ENCODE measurements around the gene KIF2B. TPM values are rescaled to one million over a fixed set of nuclear protein-coding genes. Genes with fewer than 3 reads are reported as not detected.
"Not testable (repeated sequence)": the region's sequence is repeated elsewhere in the genome, so short reads cannot be mapped to it uniquely, and the experiment has no call there.

KIF2B gene
- total and polyA plus RNA-seq, 9 donors = not detected

- Histone ChIP-seq H3K27ac (ENCODE audit: low read length) (no peak overlapping the region), H3K27me3 (ENCODE audit: control insufficient read depth, insufficient read depth, low read length) (no peaks in the 10 kb centered on the region), H3K36me3 (ENCODE audit: control insufficient read depth, insufficient read depth, low read length) (no peaks in the 10 kb centered on the region), H3K4me3 (ENCODE audit: low read length) (no peak overlapping the region), H3K9me3 (replicated peaks; ENCODE audit: control insufficient read depth, low read depth, low read length) (no peaks in the 10 kb centered on the region), H3K4me1 (ENCODE audit: control insufficient read depth, insufficient read depth, low read length) (no peaks in the 10 kb centered on the region)
- peak; percentile 39 for DNase-seq
- no CpG with 5 or more reads among the region's 6 CpGs for WGBS (ENCODE audit: insufficient coverage)
These were observed 15.4 kb upstream of the KIF2B start for GRCh38 chr17:53807286-53807685.

- no peak for DNase-seq
These were observed 4.5 kb upstream of the KIF2B start for GRCh38 chr17:53818271-53818670.

GRCh38 chr17:53818929-53819328, 3.8 kb upstream of the KIF2B start:
- H3K9me3 ChIP-seq (replicated peaks; ENCODE audit: control insufficient read depth, low read depth, low read length) = peaks cover 3% of the 10 kb centered on the region
- DNase-seq = no peak
- H3K4me3 ChIP-seq (ENCODE audit: low read length) = no peak overlapping the region
- H3K36me3 ChIP-seq (ENCODE audit: control insufficient read depth, insufficient read depth, low read length) = no peaks in the 10 kb centered on the region
- H3K4me1 ChIP-seq (ENCODE audit: control insufficient read depth, insufficient read depth, low read length) = no peaks in the 10 kb centered on the region
- no peaks in the 10 kb centered on the region for H3K27me3 ChIP-seq (ENCODE audit: control insufficient read depth, insufficient read depth, low read length)
- WGBS (ENCODE audit: insufficient coverage) = no CpG with 5 or more reads among the region's 2 CpGs
- no peak overlapping the region for H3K27ac ChIP-seq (ENCODE audit: low read length)

More at GRCh38 chr17:53818271-53818670, 4.5 kb upstream of the KIF2B start:
- Histone ChIP-seq H3K27me3 (ENCODE audit: control insufficient read depth, insufficient read depth, low read length) (no peaks in the 10 kb centered on the region), H3K27ac (ENCODE audit: low read length) (no peak overlapping the region), H3K4me1 (ENCODE audit: control insufficient read depth, insufficient read depth, low read length) (no peaks in the 10 kb centered on the region), H3K9me3 (replicated peaks; ENCODE audit: control insufficient read depth, low read depth, low read length) (peaks cover 3% of the 10 kb centered on the region), H3K36me3 (ENCODE audit: control insufficient read depth, insufficient read depth, low read length) (no peaks in the 10 kb centered on the region), H3K4me3 (ENCODE audit: low read length) (no peak overlapping the region)
- WGBS (ENCODE audit: insufficient coverage) = no CpG with 5 or more reads among the region's 1 CpG

- Histone ChIP-seq H3K27ac (ENCODE audit: low read length) (no peak overlapping the region), H3K4me3 (ENCODE audit: low read length) (no peak overlapping the region), H3K36me3 (ENCODE audit: control insufficient read depth, insufficient read depth, low read length) (no peaks in the 10 kb centered on the region), H3K4me1 (ENCODE audit: control insufficient read depth, insufficient read depth, low read length) (no peaks in the 10 kb centered on the region), H3K27me3 (ENCODE audit: control insufficient read depth, insufficient read depth, low read length) (no peaks in the 10 kb centered on the region), H3K9me3 (replicated peaks; ENCODE audit: control insufficient read depth, low read depth, low read length) (peaks cover 3% of the 10 kb centered on the region)
- no CpG with 5 or more reads among the region's 1 CpG for WGBS (ENCODE audit: insufficient coverage)
- no peak for DNase-seq
These were observed 2.8 kb upstream of the KIF2B start for GRCh38 chr17:53819956-53820355.

- WGBS (ENCODE audit: insufficient coverage) = 97% methylated on average over 32 of the region's 32 CpGs
- peaks cover 3% of the 10 kb centered on the region for H3K9me3 ChIP-seq (replicated peaks; ENCODE audit: control insufficient read depth, low read depth, low read length)
- H3K27ac ChIP-seq (ENCODE audit: low read length) = no peak overlapping the region
- no peak overlapping the region for H3K4me3 ChIP-seq (ENCODE audit: low read length)
- H3K4me1 ChIP-seq (ENCODE audit: control insufficient read depth, insufficient read depth, low read length) = no peaks in the 10 kb centered on the region
- H3K27me3 ChIP-seq (ENCODE audit: control insufficient read depth, insufficient read depth, low read length) = no peaks in the 10 kb centered on the region
- H3K36me3 ChIP-seq (ENCODE audit: control insufficient read depth, insufficient read depth, low read length) = no peaks in the 10 kb centered on the region
- no peak for DNase-seq
These were observed 769 bp downstream of the KIF2B start for GRCh38 chr17:53823341-53824050.

GRCh38 chr17:53834771-53835170, 12.0 kb downstream of the KIF2B start:
- not testable (repeated sequence) for H3K36me3 ChIP-seq (ENCODE audit: control insufficient read depth, insufficient read depth, low read length); H3K4me3 ChIP-seq (ENCODE audit: low read length); H3K27me3 ChIP-seq (ENCODE audit: control insufficient read depth, insufficient read depth, low read length); H3K27ac ChIP-seq (ENCODE audit: low read length); H3K4me1 ChIP-seq (ENCODE audit: control insufficient read depth, insufficient read depth, low read length); DNase-seq; H3K9me3 ChIP-seq (replicated peaks; ENCODE audit: control insufficient read depth, low read depth, low read length)
- WGBS (ENCODE audit: insufficient coverage) = 87% methylated on average over 6 of the region's 8 CpGs

GRCh38 chr17:53837131-53837530, 14.4 kb downstream of the KIF2B start:
- Histone ChIP-seq H3K4me3 (ENCODE audit: low read length) (no peak overlapping the region), H3K4me1 (ENCODE audit: control insufficient read depth, insufficient read depth, low read length) (no peaks in the 10 kb centered on the region), H3K27me3 (ENCODE audit: control insufficient read depth, insufficient read depth, low read length) (no peaks in the 10 kb centered on the region), H3K27ac (ENCODE audit: low read length) (no peak overlapping the region), H3K36me3 (ENCODE audit: control insufficient read depth, insufficient read depth, low read length) (no peaks in the 10 kb centered on the region), H3K9me3 (replicated peaks; ENCODE audit: control insufficient read depth, low read depth, low read length) (peaks cover 8% of the 10 kb centered on the region)
- DNase-seq = peak; percentile 1

- no peak overlapping the region for H3K27ac ChIP-seq (ENCODE audit: low read length)
- DNase-seq = no peak
- H3K4me1 ChIP-seq (ENCODE audit: control insufficient read depth, insufficient read depth, low read length) = no peaks in the 10 kb centered on the region
- H3K4me3 ChIP-seq (ENCODE audit: low read length) = no peak overlapping the region
- H3K27me3 ChIP-seq (ENCODE audit: control insufficient read depth, insufficient read depth, low read length) = no peaks in the 10 kb centered on the region
- WGBS (ENCODE audit: insufficient coverage) = 93% methylated on average over 3 of the region's 5 CpGs
- H3K36me3 ChIP-seq (ENCODE audit: control insufficient read depth, insufficient read depth, low read length) = no peaks in the 10 kb centered on the region
- H3K9me3 ChIP-seq (replicated peaks; ENCODE audit: control insufficient read depth, low read depth, low read length) = peaks cover 14% of the 10 kb centered on the region
These were observed 21.9 kb downstream of the KIF2B start for GRCh38 chr17:53844491-53845107.

GRCh38 chr17:53871128-53871527, 48.4 kb downstream of the KIF2B start:
- H3K4me3 ChIP-seq (ENCODE audit: low read length); H3K36me3 ChIP-seq (ENCODE audit: control insufficient read depth, insufficient read depth, low read length); H3K27ac ChIP-seq (ENCODE audit: low read length); H3K4me1 ChIP-seq (ENCODE audit: control insufficient read depth, insufficient read depth, low read length); H3K9me3 ChIP-seq (replicated peaks; ENCODE audit: control insufficient read depth, low read depth, low read length); DNase-seq; H3K27me3 ChIP-seq (ENCODE audit: control insufficient read depth, insufficient read depth, low read length): not testable (repeated sequence)
- 91% methylated on average over 4 of the region's 5 CpGs for WGBS (ENCODE audit: insufficient coverage)

Data from muscle of leg (tissue), 11 donors.